ENCODE data around the gene FAM20A.
"Not testable (repeated sequence)": the region's sequence is repeated elsewhere in the genome, so short reads cannot be mapped to it uniquely, and the experiment has no call there.

The FAM20A gene

DNA sequence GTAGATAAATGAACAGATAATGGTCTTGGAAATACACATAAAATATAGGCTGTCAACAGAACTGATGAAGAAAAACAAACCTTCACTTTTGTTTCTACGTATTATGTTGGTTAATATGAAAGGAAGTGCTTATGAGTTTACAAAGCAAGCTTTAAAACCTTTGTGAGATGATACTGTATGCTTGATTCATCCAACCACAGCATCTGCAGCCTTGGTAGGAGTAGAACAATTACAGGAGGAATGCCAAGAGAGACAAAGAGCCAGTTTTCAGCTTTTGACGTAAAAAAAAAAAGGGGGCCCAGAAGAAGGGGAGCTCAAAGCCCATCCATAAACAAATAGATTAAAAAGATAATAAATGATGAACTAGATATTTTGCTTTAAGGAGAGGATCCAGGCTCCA, 13.3 kb downstream of the FAM20A start:
- no peak for DNase-seq

DNA sequence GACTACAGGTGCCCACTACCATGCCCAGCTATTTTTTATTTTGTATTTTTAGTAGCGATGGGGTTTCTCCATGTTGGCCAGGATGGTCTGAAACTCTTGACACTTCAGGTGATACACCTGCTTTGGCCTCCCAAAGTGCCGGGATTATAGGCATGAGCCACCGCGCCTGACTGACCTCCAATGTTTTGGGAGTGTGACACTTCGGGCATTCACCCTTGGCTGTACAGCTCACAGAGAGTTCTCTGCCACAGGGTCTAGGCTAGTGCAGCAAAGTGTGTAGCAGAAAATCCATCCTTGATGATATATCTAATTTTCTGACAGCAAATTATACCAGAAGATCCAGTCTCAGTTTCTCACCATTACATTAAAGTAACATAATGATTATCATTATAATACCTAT, 14.1 kb downstream of the FAM20A start:
- no peak for DNase-seq

DNA sequence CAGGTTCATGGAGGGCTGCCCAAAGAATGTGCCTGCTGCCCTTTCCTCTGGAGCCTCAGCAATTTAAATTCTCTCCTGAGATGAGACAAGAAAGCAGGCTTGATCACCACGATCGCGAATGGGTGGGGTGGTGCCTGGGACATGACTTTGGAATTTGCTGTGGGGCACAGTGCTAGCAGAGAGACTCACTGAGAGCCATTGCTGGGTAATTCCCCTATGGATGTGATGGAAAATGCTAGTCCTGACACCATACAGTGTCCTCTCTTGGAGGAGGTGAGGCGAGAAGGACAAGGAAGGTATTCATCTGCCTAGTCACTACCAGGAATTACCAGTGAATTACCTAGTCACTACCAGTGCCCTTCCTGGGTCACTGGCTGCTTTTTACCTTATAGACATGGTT, 15.5 kb downstream of the FAM20A start:
- DNase-seq: no peak

DNA sequence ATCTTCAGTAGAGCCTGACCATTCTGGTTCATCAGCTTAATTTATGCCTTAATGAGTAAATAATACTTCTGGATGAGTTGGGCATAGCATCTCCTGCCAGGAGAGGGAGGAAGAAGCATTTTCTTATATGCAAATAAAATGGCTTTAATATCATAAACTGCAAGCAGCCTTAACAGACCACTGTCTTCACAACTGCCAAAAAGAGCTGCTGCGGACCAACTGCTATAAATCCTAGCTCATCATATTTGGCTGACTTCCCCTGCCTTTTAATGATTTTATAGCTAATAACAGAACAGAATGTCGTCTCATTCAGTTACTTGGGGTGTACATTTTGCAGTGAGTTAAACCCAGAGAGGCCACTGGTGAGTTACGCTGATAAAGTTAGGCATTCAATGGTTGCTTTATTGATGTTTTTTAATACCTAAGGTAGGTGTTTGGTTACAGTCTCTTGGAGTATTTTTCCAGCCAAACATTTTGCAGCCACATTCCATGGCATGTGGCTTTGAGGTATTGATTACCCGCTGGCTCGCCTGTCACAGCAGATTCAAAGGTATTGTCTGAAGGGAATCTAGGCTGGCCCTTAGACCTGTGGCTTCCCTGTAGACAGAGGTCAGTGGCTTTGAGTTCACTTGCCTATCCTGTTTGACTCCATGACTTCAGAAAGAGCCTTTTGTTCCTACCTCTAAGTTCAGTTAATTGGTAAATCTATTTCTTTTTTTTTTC, 16.4 kb downstream of the FAM20A start:
- DNase-seq: no peak

DNA sequence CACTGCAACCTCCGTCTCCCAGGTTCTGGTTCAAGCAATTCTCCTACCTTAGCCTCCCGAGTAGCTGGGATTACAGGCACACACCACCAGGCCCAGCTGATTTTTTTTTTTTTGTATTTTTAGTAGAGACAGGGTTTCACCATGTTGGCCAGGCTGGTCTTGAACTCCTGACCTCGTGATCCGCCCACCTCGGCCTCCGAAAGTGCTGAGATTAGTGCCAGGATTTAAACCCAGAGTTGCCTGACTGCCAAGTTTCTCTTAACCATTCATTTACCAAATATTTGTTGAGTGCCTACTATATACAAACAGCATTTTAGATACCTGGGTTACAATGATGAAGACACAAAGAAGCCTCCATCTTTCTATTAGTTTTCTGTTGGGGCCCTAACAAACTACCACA, 18.3 kb downstream of the FAM20A start:
- DNase-seq: not testable (repeated sequence)

DNA sequence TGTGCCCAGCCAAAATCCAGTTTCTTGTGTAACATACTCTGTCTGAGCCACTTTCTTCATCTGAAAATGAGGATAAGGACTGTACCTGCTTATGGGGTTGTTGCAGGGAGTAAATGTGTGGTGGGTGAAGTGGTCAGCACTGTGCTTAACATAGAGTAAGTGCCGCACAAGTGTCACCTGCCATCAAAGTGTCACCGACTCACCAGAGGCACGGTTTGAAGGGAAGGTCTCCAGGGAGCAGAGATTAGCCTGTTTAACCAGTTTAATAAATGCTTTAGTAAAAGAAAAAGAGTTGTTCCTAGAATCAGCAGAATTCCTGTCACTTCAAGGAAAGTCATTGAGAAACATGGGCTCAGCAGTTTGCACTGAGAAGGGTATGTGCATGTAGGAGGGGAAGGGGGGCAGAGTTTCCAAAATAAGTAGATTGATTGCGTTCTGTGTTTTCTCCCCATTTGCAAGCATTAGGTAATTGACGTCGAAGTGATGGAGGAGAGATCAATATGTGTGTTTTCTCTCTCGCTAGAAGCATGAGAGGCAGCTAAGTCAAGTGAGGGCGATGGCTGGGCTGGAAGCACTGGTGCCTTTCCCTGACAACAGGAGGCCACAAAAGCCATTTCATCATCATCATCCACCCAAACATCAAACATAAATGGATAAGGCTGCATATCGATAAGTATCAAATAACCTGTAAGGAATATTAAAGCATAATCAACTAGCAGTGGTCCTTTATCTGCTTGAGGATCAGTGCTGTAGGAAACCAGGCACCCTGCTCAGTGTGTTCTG, 19.1 kb downstream of the FAM20A start:
- no peak for DNase-seq

DNA sequence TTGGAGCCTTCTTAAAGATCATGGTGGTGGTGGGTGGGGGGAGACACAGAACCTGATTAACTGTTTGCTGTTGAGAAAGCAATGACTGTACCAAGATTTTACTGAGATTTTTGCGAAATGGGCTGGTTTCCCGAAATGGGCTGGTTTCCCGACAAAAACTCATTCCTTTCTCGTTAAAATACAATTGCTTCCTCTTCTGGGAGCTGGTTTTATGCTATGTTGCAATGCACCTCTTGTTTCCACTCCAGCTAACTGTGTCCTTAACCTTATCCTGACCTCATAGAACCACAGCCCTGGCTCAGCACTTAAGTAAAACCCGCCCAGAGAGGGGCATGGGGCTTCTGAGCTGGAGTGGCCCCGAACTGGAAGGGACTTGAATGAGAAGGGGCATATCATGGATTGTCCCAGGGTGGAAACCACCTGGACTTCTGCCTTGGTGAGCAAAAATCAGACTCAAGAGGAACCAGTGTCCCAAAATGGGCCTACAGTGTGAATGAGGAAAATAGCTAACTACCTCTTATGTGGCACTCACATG, 20.9 kb downstream of the FAM20A start:
- no peak for DNase-seq

DNA sequence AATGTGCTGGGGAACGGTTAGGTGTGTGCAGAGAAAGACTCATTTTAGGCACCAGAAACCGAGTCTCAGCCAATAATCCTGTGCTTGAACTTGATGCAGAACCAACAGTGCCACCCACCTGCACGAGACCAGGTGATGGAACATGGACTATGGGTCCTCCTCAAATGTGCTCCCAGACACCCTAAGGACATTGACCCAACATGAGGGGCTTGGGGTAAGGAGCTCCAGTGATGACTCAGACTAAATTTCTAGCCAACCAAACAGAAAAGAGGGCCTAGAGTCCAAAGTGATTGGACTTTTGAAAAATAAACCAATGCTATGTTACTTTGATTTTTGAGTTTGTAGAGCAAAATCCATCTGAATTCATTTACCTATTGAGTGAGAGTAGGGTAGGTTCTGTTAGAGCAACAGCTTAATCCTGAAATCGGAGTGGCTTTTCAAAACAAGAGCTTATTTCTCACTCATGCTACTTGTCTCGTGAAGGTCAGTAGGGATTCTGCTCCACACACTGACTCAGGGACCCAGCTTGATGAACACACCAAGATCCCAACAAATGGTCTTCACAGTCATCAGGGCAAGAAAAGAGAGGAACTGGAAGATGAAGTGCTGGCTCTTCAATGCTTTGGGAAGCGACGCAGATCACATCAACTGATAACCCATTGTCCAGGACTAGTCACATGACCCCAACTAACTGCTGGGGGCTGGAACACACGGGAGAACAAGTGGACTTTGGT, 21.8 kb downstream of the FAM20A start:
- no peak for DNase-seq

DNA sequence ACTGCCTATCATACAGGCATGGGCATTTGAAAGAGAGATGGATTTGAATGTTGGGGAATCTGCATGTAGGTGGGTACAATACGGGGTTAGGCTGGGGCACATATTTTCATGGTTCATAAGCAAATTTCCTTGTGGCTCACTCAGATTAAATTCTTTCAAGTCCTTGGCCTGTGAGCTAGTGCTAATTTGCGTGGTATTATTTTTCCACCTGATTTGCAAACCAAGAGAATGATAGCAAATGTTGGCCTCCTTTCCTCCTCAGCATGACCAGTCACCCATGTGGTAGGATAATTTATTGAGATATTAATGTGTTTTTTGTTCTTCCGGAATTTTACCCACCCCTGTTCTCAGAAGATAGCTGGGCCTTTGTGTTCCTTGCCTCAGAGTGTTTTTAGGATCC, 22.9 kb downstream of the FAM20A start:
- no peak for DNase-seq

DNA sequence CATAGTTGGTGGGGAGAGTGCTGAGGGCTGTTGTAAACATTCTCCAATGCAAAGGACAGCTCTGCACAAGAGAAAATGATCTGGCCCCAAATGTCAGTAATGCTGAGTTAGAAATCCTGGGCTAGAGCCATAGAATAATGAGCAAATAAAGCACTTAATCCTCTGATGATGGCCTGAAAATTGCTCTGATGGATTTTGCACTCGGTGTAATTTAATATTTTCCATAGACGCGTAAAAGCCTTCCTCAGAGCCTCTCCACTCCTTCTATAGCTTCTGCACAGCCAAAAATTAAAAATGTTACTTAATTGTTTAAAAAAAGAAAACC, 23.7 kb downstream of the FAM20A start:
- no peak for DNase-seq

DNA sequence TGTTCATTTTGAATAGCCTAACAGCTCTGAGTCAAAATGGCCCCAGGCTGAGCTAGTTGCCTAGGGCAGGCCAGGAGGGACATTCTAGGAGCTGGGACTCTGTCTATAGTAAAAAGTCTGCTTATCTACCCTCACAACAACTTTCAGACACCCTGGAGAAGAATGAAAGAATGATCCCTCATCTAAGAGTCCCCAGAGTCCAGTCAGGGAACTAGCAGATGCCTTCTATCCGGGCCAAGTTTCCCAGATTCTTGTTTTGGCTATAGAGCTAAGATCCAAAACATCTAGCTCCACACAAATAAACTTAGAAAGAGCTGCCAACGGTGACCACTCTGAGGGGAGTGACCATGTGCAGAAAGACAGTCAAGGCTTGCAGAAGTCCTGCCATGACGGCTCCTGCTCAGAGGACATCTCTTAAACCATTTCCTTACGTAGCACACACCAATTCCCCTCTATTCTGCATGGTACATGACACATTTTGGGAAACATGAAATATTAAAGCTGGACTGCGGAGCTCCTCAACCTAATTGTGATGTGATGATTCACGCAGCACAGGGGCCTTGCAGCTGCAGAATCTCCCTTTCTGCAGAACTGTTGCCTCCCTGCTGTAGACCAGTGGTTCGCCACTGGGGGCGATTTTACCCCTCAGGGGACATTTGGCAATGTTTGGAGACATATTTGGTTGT, 24.2 kb downstream of the FAM20A start:
- no peak for DNase-seq

DNA sequence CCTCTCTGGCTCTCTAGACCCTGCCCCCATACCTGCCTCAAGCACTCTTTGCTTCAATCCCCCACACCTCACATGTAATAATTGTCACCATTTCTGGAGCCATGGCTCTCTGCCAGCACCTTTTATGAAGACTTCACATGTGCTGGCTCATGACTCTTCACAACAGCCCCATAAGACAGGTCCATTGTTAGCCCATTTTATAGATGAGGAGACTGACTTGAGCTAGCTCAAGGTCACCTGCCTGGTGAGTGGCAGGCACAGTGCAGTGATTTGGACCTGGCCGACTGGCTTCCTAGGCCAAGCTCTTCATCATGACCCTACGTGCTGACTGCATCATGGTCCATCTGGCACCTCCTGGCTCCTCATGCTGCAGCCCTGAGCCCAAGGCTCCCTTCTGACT, 25.0 kb downstream of the FAM20A start:
- no peak for DNase-seq

DNA sequence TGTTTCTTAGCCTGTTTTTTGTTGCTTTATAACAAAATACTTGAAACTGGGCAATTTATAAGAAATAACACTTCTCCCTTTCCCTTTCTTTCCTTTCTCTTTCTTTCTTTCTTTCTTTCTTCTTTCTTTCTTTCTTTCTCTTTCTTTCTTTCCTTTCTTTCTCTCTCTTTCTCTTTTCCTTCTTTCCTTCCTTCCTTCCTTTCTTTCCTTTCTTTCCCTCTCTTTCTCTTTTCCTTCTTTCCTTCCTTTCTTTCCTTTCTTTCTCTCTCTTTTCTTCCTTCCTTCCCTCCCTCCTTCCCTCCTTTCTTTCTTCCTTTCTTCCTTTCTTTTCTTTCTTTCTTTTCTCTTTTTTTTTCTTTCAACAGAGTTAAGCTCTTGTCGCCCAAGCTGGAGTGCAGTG, 27.8 kb downstream of the FAM20A start:
- DNase-seq: no peak

DNA sequence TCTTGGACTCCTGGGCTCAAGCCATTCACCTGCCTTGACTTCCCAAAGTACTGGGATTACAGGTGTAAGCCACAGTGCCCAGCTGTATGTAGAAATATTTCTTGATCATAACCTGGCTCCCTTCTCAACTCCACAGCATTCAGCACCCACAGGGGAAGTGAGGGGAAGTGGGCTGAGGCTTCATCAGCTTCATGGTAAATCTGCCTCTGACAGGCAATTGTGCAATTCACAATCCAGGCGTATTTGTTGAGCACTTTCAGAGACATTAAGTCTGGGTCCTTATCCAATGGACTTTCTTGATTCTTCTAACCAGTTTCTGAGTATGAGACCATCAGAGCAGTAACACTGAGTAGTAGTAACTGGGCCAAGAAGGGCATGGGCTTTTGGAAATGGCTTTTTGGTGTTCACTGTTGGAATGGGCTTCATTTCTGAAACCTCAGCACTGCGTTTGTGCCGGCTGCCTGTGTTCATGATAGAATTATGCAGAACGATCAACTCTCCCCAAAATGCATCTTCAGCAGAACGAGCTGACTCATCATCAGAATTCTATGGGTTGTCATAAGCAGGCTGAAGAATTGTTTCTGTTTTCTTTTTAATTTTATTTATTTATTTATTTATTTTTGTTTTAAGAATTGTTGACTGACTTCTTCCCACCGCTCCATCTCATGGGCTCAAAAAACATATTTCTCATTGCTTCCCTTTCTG, 28.9 kb downstream of the FAM20A start:
- DNase-seq: no peak

DNA sequence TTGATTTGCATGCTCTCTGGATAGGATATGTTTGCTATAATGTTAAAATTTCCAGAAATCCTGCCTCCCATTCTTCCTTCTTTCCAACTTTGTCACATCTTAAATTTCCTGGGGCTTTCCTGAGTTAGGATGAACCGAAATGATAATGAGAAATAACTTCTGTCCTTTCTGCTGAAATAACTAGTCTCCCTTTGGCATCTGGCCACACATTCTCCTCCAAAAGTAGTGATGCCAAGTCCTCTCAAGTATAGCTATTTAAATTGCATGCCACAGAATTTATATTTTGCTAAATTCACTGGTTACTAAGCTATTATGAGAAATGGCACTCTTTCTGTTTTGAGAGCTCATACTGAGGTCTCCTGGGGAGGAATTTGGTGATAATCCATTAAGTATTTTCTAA, 30.6 kb downstream of the FAM20A start:
- DNase-seq: no peak

DNA sequence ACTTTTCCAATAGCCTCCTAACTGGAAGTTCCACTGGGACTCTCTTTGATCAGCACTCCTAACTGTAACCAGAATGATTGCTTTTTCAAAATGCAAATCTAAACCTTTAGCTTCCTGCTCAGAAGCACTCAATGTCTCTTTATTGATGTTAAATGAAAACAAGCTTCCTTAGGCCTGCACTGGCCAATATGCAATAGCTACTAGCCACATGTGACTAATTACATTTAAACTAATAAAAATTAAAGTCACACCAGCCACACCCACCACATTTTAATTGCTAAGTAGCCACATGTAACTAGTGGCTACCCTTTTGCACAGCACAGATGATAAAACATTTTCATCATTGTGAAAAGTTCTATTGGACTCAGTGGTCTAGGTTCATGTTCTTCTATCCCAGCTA, 31.8 kb downstream of the FAM20A start:
- DNase-seq: no peak

DNA sequence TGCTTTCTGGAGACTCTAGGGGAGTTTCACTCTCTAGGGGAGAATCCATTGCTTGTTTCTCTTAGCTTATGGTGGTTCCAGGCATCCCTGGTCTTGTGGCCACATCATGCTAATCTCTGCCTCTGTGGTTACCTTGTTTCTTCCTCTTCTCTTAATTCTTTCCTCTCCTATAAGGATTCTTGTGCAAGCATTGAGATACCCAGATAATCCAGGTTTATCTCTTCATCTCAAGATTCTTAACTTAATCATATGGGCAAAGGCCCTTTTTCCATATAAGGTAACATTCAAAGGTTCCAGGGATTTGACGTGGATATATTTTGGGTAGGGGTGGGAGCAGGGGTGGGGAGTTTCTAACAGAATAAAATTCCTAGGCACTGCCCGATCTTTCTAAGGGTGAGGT, 32.6 kb downstream of the FAM20A start:
- no peak for DNase-seq

DNA sequence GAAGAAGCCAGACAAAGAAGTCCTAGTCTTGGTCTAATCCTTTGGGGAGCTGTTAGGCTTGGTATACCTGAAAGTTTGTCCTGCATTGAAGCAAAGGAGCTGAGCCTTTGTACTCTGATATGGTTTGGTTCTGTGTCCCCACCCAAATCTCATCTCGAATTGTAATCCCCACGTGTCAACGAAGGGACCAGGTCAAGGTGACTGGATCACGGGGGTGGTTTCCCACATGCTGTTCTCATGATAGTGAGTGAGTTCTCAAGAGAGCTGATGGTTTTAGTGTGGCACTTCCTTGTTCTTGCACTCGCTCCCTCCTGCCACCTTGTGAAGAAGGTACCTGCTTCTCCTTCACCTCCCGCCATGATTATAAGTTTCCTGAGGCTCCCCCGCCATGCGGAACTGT, 33.6 kb downstream of the FAM20A start:
- DNase-seq: no peak

DNA sequence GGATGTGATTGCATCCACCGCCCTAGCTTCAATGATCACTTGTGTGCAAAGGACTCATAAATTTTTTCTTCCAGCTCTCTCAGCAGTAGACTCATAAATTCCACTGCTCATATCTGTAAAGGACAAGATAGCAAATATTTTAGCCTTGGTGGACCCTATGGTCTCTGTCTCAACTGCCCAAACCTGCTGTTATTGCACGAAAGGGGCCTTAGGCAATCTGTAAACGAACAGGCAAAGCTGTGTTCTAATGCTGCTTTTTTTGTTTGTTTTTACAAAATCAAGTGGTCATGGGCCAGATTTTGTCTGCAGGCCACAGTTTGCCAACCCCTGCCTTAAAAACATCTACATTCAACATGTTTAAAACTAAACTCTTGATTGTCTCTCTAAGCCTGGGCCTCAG, 34.1 kb downstream of the FAM20A start:
- DNase-seq: no peak

DNA sequence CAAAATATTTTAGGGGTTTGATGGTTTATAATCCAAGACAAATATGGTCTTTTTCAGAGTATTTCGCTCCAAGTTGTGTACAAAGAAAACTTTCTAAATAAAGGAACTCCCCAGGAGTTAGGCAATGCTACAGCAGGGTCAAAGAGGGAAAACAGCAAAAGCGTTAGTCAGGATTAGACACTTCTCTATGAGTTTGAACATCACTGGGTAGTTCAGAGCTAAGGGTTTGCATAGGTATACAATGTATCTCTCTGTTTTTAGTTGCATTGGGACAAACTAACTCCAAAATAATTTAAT, 34.8 kb downstream of the FAM20A start:
- DNase-seq: no peak

DNA sequence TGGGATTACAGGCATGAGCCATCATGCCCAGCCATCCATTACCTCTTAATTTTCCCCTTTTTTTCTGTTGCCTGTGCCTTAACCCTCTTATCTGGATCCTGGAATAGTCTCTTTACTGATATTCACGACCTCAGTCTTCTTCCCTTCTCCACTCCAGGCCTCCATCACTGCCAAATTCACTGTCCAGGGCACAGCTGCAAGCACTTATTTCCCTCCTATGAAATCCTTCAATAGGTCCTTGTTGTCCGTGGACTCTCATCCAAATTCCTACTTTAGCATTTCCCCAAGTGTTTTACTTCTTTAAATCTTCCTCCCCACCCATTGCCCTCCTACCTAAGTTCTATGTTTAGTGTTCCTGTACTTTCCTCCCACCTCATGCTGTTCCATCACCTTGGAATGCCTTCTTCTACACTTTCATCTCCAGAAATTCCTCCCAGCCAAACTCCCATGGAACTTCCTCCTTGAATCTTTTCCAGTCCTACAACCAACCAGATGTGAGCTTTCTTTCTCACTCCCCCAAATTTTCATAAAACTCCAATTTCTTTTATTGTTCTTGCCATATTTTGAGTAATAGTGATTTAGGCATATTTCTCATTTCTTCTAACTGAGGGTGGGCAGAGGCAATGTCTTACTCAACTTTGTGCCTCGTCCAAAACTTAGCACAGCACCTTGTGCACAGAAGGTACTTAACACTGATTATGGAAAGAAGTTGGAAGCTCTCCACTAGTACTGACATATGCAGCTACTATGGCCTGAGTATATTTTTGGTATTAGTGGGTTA, 35.3 kb downstream of the FAM20A start:
- DNase-seq: no peak
